Endodermal cell (in vitro differentiated cells): Measurements from ENCODE around the gene NOBOX. TPM values are rescaled to one million over a fixed set of nuclear protein-coding genes. Genes with fewer than 3 reads are reported as not detected.
"Not testable (repeated sequence)": the region's sequence is repeated elsewhere in the genome, so short reads cannot be mapped to it uniquely, and the experiment has no call there.

Experiments used
- DNase-seq: peaks from one replicate; pipeline ENCODE4 v3.0.0-alpha.2; 2017
- H3K27ac ChIP-seq: 2 replicates; pipeline ENCODE4 v1.5.1; 2013; ENCODE audit warnings: mild to moderate bottlenecking, low read depth, low read length, moderate library complexity
- H3K27me3 ChIP-seq: 2 replicates; pipeline ENCODE4 v1.6.1; 2013; ENCODE audit warnings: mild to moderate bottlenecking, low read length, moderate library complexity; ENCODE audit not compliant: insufficient read depth, control insufficient read depth, poor library complexity, severe bottlenecking
- H3K36me3 ChIP-seq: 2 replicates; pipeline ENCODE4 v1.7.0; 2013; ENCODE audit warnings: mild to moderate bottlenecking, low read length, moderate library complexity; ENCODE audit not compliant: control insufficient read depth, insufficient read depth
- H3K4me1 ChIP-seq: one replicate; pipeline ENCODE4 v1.7.0; 2013; ENCODE audit warnings: low read length; ENCODE audit not compliant: control insufficient read depth, insufficient read depth
- H3K4me3 ChIP-seq: 2 replicates; pipeline ENCODE4 v1.5.1; 2013; ENCODE audit warnings: mild to moderate bottlenecking, low read length, moderate library complexity
- H3K9ac ChIP-seq: 2 replicates; pipeline ENCODE4 v1.6.1; 2013; ENCODE audit warnings: mild to moderate bottlenecking, low read length, moderate library complexity; ENCODE audit not compliant: poor library complexity, severe bottlenecking; ENCODE audit errors: extremely low read depth
- H3K9me3 ChIP-seq: 2 replicates; pipeline ENCODE4 v1.6.1; 2013; ENCODE audit warnings: mild to moderate bottlenecking, low read length, moderate library complexity; ENCODE audit not compliant: control insufficient read depth
- H3K27ac Mint-ChIP-seq: 2 replicates; pipeline ENCODE4 v1.8.0; 2020; ENCODE audit warnings: mixed read lengths
- H3K27me3 Mint-ChIP-seq: 2 replicates; pipeline ENCODE4 v1.8.0; 2021; ENCODE audit warnings: mild to moderate bottlenecking, mixed read lengths; ENCODE audit not compliant: insufficient read depth
- H3K36me3 Mint-ChIP-seq: 2 replicates; pipeline ENCODE4 v1.8.0; 2020; ENCODE audit warnings: low read depth, mixed read lengths
- H3K4me1 Mint-ChIP-seq: 2 replicates; pipeline ENCODE4 v1.8.0; 2020; ENCODE audit warnings: mixed read lengths
- H3K4me3 Mint-ChIP-seq: 2 replicates; pipeline ENCODE4 v1.8.0; 2020; ENCODE audit warnings: mild to moderate bottlenecking, moderate library complexity, mixed read lengths
- H3K9me3 Mint-ChIP-seq: 2 replicates; pipeline ENCODE4 v1.8.0; 2020; ENCODE audit warnings: mild to moderate bottlenecking, mixed read lengths
- CTCF ChIP-seq: fragments of 200-600 bp; sonication (generic); conservative IDR thresholded peaks from 2 replicates; pipeline ENCODE4 v1.5.0; 2021; ENCODE audit warnings: antibody characterized with exemption, mild to moderate bottlenecking
- WGBS, 2 experiments: methylation state at CpG; one replicate each; pipeline versions ENCODE4 v1.1.5 to v1.1.7; 2013; ENCODE audit warnings: missing lambda C conversion rate in 2 of 2, mixed read lengths in 1 of 2; ENCODE audit not compliant: insufficient coverage in 1 of 2, insufficient read length in 1 of 2; 5-methylcytosine and 5-hydroxymethylcytosine counted together
- total RNA-seq, 2 donors: library from RNA; stranded (reverse); fragmentation: NEBNext Ultra II Directional in 1 of 2; extraction: Animal tissue kit (Norgen Biotek cat#: 25700) in 1 of 2; gene quantifications; 2 replicates in 1 of 2; 3 replicates in 1 of 2; pipeline ENCODE4 v1.2.1, GENCODE V29; 2021

NOBOX gene
- total RNA-seq, 2 donors from 2014 or later, result not detected

- Histone ChIP-seq H3K4me3 (no peak overlapping the region), H3K27ac (no peak overlapping the region), H3K9me3 (no peaks in the 10 kb centered on the region), H3K4me1 (no peaks in the 10 kb centered on the region), H3K36me3 (no peaks in the 10 kb centered on the region), H3K27me3 (no peaks in the 10 kb centered on the region), H3K9ac (no peak overlapping the region)
- Mint-ChIP-seq H3K4me1 (peaks cover 11% of the 10 kb centered on the region), H3K36me3 (no peaks in the 10 kb centered on the region), H3K27me3 (no peaks in the 10 kb centered on the region), H3K27ac (no peak overlapping the region), H3K4me3 (no peak overlapping the region), H3K9me3 (no peaks in the 10 kb centered on the region)
- no peak for TF ChIP-seq CTCF
- DNase-seq, result no peak
- 90 to 93% methylated on average over 9 of the region's 9 CpGs for WGBS, 2 experiments
Measured at GRCh38 chr7:144436500-144436899, 33.0 kb upstream of the NOBOX start.

GRCh38 chr7:144428431-144428830, 24.9 kb upstream of the NOBOX start:
- H3K9ac ChIP-seq, result no peak overlapping the region
- H3K27ac ChIP-seq, result no peak overlapping the region
- Mint-ChIP-seq H3K9me3 (peaks cover 55% of the 10 kb centered on the region), H3K4me3 (no peak overlapping the region), H3K27me3 (no peaks in the 10 kb centered on the region), H3K4me1 (no peaks in the 10 kb centered on the region), H3K36me3 (no peaks in the 10 kb centered on the region), H3K27ac (no peak overlapping the region)
- no peaks in the 10 kb centered on the region for H3K36me3 ChIP-seq
- 100% methylated on average over 2 of the region's 2 CpGs; no CpG with 5 or more reads in 1 of the 2 experiments for WGBS, 2 experiments
- no peak for DNase-seq
- H3K4me3 ChIP-seq, result no peak overlapping the region
- no peaks in the 10 kb centered on the region for H3K4me1 ChIP-seq
- TF ChIP-seq CTCF, result no peak
- H3K27me3 ChIP-seq, result no peaks in the 10 kb centered on the region
- H3K9me3 ChIP-seq, result peaks cover 35% of the 10 kb centered on the region

- H3K4me1 ChIP-seq, H3K27me3 Mint-ChIP-seq, H3K36me3 ChIP-seq, H3K4me3 Mint-ChIP-seq, DNase-seq, H3K27me3 ChIP-seq, H3K36me3 Mint-ChIP-seq, H3K9ac ChIP-seq, H3K27ac ChIP-seq, H3K4me1 Mint-ChIP-seq, H3K4me3 ChIP-seq, H3K27ac Mint-ChIP-seq: not testable (repeated sequence)
- H3K9me3 Mint-ChIP-seq, result peaks cover 60% of the 10 kb centered on the region
- peaks cover 35% of the 10 kb centered on the region for H3K9me3 ChIP-seq
- WGBS, 2 experiments, result 59% methylated on average over 2 of the region's 2 CpGs; no CpG with 5 or more reads in 1 of the 2 experiments
Measured at GRCh38 chr7:144427539-144427938, 24.0 kb upstream of the NOBOX start.

GRCh38 chr7:144418931-144419330, 15.4 kb upstream of the NOBOX start:
- H3K4me3 ChIP-seq, H3K27ac ChIP-seq, H3K27me3 ChIP-seq, H3K4me3 Mint-ChIP-seq, H3K9ac ChIP-seq, DNase-seq, H3K36me3 Mint-ChIP-seq, H3K4me1 Mint-ChIP-seq, H3K36me3 ChIP-seq, H3K9me3 ChIP-seq, H3K4me1 ChIP-seq, H3K27me3 Mint-ChIP-seq, H3K27ac Mint-ChIP-seq: not testable (repeated sequence)
- WGBS, 2 experiments, result 93 to 100% methylated on average over 1 to 4 of the region's 4 CpGs
- peaks cover 28% of the 10 kb centered on the region for H3K9me3 Mint-ChIP-seq
